Neural cell (in vitro differentiated cells): ENCODE results near the gene AK5.

Experiments
- EP300 ChIP-seq: fragments of 450-650 bp; conservative IDR thresholded peaks from 2 replicates; pipeline ENCODE4 v1.6.1; 2014; ENCODE audit warnings: antibody characterized with exemption, mild to moderate bottlenecking, moderate library complexity; ENCODE audit not compliant: poor library complexity, severe bottlenecking
- EZH2 ChIP-seq: fragments of 200-600, 300-800 bp; shearing (Covaris generic), sonication (generic); IDR thresholded peaks from 2 replicates; pipeline ENCODE4 v1.6.1; 2014; ENCODE audit warnings: antibody characterized with exemption, low read length, borderline replicate concordance, mild to moderate bottlenecking; ENCODE audit not compliant: insufficient read depth, poor library complexity, severe bottlenecking
- TF ChIP-seq, protein P1 (sequence below): fragments of 450-650 bp; IDR thresholded peaks from 2 replicates; pipeline ENCODE4 v1.5.1; 2014; ENCODE audit warnings: antibody characterized with exemption, mild to moderate bottlenecking, moderate library complexity; ENCODE audit not compliant: poor library complexity, severe bottlenecking
- TF ChIP-seq, protein P2 (sequence below): IDR thresholded peaks from 2 replicates; pipeline ENCODE4 v1.6.1; 2012; ENCODE audit warnings: borderline replicate concordance

DNA sequence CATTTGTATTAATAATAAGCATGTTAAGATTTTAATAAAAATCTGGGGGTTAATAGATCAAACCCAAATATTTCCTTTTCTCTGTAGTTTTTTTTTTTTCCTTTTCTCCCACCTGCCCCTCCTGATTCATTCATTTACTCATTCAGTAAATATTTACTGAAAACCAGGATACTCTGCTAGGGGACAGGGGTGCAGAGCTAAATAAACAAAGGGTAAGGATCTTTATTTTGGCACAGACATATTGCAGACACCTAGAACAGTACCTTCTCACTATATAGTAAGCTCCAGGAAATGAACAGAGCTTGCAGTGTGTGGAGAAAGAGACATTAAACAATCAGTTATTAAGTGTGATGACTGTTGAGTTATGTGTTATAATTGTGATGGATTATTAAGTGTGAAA is 60.9 kb downstream of the AK5 start:
- TF ChIP-seq EP300 (no peak), EZH2 (no peak)
- TF ChIP-seq, protein P1, sequence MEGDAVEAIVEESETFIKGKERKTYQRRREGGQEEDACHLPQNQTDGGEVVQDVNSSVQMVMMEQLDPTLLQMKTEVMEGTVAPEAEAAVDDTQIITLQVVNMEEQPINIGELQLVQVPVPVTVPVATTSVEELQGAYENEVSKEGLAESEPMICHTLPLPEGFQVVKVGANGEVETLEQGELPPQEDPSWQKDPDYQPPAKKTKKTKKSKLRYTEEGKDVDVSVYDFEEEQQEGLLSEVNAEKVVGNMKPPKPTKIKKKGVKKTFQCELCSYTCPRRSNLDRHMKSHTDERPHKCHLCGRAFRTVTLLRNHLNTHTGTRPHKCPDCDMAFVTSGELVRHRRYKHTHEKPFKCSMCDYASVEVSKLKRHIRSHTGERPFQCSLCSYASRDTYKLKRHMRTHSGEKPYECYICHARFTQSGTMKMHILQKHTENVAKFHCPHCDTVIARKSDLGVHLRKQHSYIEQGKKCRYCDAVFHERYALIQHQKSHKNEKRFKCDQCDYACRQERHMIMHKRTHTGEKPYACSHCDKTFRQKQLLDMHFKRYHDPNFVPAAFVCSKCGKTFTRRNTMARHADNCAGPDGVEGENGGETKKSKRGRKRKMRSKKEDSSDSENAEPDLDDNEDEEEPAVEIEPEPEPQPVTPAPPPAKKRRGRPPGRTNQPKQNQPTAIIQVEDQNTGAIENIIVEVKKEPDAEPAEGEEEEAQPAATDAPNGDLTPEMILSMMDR: no peak
- TF ChIP-seq, protein P2, sequence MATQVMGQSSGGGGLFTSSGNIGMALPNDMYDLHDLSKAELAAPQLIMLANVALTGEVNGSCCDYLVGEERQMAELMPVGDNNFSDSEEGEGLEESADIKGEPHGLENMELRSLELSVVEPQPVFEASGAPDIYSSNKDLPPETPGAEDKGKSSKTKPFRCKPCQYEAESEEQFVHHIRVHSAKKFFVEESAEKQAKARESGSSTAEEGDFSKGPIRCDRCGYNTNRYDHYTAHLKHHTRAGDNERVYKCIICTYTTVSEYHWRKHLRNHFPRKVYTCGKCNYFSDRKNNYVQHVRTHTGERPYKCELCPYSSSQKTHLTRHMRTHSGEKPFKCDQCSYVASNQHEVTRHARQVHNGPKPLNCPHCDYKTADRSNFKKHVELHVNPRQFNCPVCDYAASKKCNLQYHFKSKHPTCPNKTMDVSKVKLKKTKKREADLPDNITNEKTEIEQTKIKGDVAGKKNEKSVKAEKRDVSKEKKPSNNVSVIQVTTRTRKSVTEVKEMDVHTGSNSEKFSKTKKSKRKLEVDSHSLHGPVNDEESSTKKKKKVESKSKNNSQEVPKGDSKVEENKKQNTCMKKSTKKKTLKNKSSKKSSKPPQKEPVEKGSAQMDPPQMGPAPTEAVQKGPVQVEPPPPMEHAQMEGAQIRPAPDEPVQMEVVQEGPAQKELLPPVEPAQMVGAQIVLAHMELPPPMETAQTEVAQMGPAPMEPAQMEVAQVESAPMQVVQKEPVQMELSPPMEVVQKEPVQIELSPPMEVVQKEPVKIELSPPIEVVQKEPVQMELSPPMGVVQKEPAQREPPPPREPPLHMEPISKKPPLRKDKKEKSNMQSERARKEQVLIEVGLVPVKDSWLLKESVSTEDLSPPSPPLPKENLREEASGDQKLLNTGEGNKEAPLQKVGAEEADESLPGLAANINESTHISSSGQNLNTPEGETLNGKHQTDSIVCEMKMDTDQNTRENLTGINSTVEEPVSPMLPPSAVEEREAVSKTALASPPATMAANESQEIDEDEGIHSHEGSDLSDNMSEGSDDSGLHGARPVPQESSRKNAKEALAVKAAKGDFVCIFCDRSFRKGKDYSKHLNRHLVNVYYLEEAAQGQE: no peak
